ENCODE measurements around the gene KRT28.

- TF ChIP-seq TSHZ2 (CRISPR knock-in tag; IDR thresholded peaks at IDR 0.05) (no peak), SNAI2 (CRISPR knock-in tag; IDR thresholded peaks at IDR 0.05) (no peak), PATZ1 (CRISPR knock-in tag; IDR thresholded peaks at IDR 0.05; ENCODE audit: borderline replicate concordance) (no peak), ZNF8 (CRISPR knock-in tag; IDR thresholded peaks at IDR 0.05) (no peak), ZFP30 (CRISPR knock-in tag; IDR thresholded peaks at IDR 0.05) (no peak), RARB (CRISPR knock-in tag; IDR thresholded peaks at IDR 0.05) (no peak), ISL1 (CRISPR knock-in tag; IDR thresholded peaks at IDR 0.05) (no peak), ZFP3 (CRISPR knock-in tag; IDR thresholded peaks at IDR 0.05) (no peak), OSR1 (CRISPR knock-in tag; IDR thresholded peaks at IDR 0.05) (no peak), CSRNP3 (CRISPR knock-in tag; IDR thresholded peaks at IDR 0.05) (no peak), PPARA (CRISPR knock-in tag; IDR thresholded peaks at IDR 0.05; ENCODE audit: borderline replicate concordance) (no peak)
These were observed 17.3 kb downstream of the KRT28 start, which contains the start of gene KRT27 for GRCh38 chr17:40782450-40782849.
